ENCODE results near the gene ALCAM. TPM values are rescaled to one million over a fixed set of nuclear protein-coding genes. Genes with fewer than 3 reads are reported as not detected.

Gene ALCAM
- polyA plus RNA-seq, 1 experiment: 275 TPM

DNA sequence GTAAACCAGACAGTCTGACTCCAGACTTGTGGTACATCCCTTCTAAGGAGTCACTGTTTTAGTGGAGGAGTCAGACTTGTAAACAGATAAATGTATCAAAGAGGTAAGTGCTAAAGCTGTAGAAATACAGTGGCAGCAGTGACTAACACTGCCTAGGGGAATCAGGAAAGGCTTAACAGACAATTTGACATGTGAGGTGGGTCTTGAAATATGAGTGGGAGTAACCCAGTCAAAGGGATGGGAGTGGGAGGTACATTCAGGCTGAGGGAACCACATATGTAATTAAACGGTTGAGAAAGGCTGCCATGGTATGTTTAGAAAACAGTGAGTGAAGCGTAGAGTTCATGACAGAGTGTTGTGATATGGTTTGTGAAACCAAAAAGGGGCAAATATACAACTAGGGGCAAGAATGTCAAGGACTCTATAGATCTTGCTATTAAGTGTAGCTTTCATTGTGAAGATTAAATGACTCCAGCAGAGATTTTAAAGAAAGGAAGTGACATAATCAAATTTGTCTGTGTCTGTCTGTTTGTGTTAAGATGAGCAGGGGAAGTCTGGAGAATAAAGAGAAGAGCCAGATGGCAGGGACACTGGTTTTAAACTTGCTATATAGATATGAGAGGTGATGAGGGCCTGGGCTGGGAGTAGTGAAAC is 11.2 kb upstream of the ALCAM start:
- peaks cover 5% of the 10 kb centered on the region; the same call in 1 of the 2 replicates for H3K9me3 ChIP-seq (ENCODE audit: control insufficient read depth, insufficient read depth, low read length)
- CTCF ChIA-PET: interaction anchor here (0.9 to 1.0 kb wide), 2 partner anchors 10 to 11 kb away, joined by 3 to 4 read pairs; partner anchors contain the start of gene ALCAM
- H3K4me3 ChIP-seq (ENCODE audit: low read depth, low read length): no peak overlapping the region
- DNase-seq (ENCODE audit: low read depth, low spot score): no peak
- POLR2A ChIA-PET: interaction anchor here (1.8 kb wide), 1 partner anchor 11 kb away, joined by 10 read pairs; the partner anchor contains the start of gene ALCAM
- TF ChIP-seq, protein P1, sequence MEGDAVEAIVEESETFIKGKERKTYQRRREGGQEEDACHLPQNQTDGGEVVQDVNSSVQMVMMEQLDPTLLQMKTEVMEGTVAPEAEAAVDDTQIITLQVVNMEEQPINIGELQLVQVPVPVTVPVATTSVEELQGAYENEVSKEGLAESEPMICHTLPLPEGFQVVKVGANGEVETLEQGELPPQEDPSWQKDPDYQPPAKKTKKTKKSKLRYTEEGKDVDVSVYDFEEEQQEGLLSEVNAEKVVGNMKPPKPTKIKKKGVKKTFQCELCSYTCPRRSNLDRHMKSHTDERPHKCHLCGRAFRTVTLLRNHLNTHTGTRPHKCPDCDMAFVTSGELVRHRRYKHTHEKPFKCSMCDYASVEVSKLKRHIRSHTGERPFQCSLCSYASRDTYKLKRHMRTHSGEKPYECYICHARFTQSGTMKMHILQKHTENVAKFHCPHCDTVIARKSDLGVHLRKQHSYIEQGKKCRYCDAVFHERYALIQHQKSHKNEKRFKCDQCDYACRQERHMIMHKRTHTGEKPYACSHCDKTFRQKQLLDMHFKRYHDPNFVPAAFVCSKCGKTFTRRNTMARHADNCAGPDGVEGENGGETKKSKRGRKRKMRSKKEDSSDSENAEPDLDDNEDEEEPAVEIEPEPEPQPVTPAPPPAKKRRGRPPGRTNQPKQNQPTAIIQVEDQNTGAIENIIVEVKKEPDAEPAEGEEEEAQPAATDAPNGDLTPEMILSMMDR (IDR thresholded peaks at IDR 0.05; ENCODE audit: low read depth, low read length): no peak
- no peak overlapping the region for H3K27ac ChIP-seq (ENCODE audit: low read depth, low read length)
- no peaks in the 10 kb centered on the region for H3K27me3 ChIP-seq (ENCODE audit: control insufficient read depth, insufficient read depth, low read length)

DNA sequence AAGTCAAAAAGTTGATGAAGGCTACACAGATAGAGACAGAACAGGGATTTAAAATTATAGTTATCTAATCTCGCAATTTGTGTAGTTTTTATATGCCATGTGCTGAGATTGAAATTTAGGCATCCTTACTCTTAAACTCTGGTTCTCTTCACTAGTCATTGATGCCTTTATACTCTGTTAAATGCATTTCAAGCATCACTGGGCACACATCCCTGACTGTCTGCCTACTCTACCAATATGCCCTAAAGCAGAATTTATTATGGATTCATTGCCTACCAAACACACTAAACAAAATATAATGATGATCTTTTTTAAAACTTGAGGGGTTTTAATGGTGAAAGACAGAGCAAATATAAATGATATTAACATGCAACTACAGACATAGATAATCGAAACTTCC is 10.3 kb upstream of the ALCAM start:
- peaks cover 5% of the 10 kb centered on the region; the same call in 1 of the 2 replicates for H3K9me3 ChIP-seq (ENCODE audit: control insufficient read depth, insufficient read depth, low read length)
- ChIA-PET POLR2A (no interaction called here), CTCF (no interaction called here)
- no peak for DNase-seq (ENCODE audit: low read depth, low spot score)
- TF ChIP-seq, protein P1 (IDR thresholded peaks at IDR 0.05; ENCODE audit: low read depth, low read length): no peak
- no peak overlapping the region for H3K27ac ChIP-seq (ENCODE audit: low read depth, low read length)
- H3K27me3 ChIP-seq (ENCODE audit: control insufficient read depth, insufficient read depth, low read length): no peaks in the 10 kb centered on the region
- H3K4me3 ChIP-seq (ENCODE audit: low read depth, low read length): no peak overlapping the region

DNA sequence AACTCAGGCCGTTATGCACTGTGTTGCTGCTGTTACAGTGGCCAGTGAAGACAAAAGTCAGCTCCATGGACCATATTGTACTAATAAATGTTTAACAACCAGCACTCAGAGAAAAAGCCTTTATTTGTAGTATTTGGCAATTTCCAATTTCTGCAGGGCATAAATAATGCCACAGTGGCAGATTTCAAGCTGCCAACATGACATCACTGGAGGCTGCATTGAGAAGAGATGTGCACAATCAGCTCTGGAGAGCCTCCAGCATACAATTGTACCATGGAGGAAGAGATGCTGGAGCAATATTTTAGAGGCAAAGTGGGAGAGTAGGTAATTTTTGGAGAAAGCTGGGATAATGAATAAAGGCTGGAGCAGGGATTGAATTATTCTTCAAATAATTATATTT is 9.7 kb upstream of the ALCAM start:
- TF ChIP-seq, protein P1 (IDR thresholded peaks at IDR 0.05; ENCODE audit: low read depth, low read length): no peak
- DNase-seq (ENCODE audit: low read depth, low spot score): no peak
- H3K27me3 ChIP-seq (ENCODE audit: control insufficient read depth, insufficient read depth, low read length): no peaks in the 10 kb centered on the region
- peaks cover 5% of the 10 kb centered on the region; the same call in 1 of the 2 replicates for H3K9me3 ChIP-seq (ENCODE audit: control insufficient read depth, insufficient read depth, low read length)
- ChIA-PET CTCF (interaction anchor here (0.9 kb wide), 1 partner anchor 753 kb away, joined by 4 read pairs; no protein-coding TSS in a partner anchor), POLR2A (interaction anchor here (0.5 to 0.7 kb wide), 2 partner anchors 16 to 86 kb away, joined by 3 read pairs; no protein-coding TSS in a partner anchor)
- no peak overlapping the region for H3K27ac ChIP-seq (ENCODE audit: low read depth, low read length)
- no peak overlapping the region for H3K4me3 ChIP-seq (ENCODE audit: low read depth, low read length)

DNA sequence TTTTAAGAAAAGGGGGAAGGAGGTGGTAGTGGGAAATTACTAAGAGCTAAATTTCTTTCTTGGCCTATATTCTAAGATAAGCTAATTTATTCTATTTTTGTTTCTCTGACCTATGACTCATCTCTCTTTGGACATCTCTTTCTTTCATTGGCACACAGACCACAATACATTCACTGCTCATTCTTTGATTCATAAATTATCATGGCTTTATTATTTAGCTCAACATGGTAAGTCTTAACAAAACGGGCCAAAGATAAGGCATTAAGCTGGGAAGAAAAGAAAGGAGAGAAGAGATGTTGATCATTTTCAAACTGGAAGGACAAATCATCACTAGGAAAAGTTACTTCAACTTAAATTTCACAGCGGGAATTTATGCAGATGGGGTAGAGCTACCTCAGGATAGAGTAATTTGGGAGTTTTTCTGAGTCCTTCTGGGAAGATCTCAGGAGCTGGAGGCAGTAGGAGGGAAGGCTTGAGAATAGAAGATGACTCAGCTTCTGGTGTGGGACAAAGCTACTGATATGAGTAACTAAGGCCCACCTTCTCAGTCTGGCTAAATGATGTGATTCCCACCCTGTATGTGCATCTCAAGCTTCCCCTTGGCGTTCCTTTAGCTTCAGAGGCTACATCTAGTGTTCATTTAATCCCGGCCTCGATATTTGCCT is 7.5 kb upstream of the ALCAM start:
- no peaks in the 10 kb centered on the region for H3K27me3 ChIP-seq (ENCODE audit: control insufficient read depth, insufficient read depth, low read length)
- H3K4me3 ChIP-seq (ENCODE audit: low read depth, low read length): no peak overlapping the region
- peak overlapping the region; percentile 57 for H3K27ac ChIP-seq (ENCODE audit: low read depth, low read length)
- DNase-seq (ENCODE audit: low read depth, low spot score): no peak
- CTCF ChIA-PET: interaction anchor here (0.7 to 1.2 kb wide), 3 partner anchors 11 to 763 kb away, joined by 3 to 4 read pairs (median 3); no protein-coding TSS in a partner anchor
- H3K9me3 ChIP-seq (ENCODE audit: control insufficient read depth, insufficient read depth, low read length): no peaks in the 10 kb centered on the region
- POLR2A ChIA-PET: interaction anchor here (0.7 kb wide), 1 partner anchor 9 kb away, joined by 7 read pairs; no protein-coding TSS in a partner anchor
- TF ChIP-seq, protein P1 (IDR thresholded peaks at IDR 0.05; ENCODE audit: low read depth, low read length): no peak

DNA sequence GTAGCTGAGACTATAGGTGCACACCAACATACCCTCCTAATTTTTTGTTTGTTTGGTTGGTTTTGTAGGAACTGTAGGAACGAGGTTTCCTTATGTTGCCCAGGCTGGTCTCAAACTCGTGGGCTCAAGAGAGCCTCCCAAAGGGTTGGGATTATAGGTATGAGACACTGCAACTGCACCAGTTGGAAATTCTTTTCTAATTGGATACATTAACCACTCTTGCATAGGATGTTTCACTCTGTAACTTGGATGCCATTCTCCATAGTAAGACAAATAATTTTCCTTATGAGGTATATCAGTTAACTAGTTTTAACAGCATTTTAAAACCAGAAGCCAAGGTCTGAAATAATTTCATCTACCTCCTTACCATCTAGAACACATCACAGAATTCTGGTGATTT is 6.7 kb upstream of the ALCAM start:
- Histone ChIP-seq H3K9me3 (ENCODE audit: control insufficient read depth, insufficient read depth, low read length) (no peaks in the 10 kb centered on the region), H3K27me3 (ENCODE audit: control insufficient read depth, insufficient read depth, low read length) (no peaks in the 10 kb centered on the region), H3K4me3 (ENCODE audit: low read depth, low read length) (no peak overlapping the region), H3K27ac (ENCODE audit: low read depth, low read length) (peak overlapping the region; percentile 57)
- ChIA-PET CTCF (interaction anchor here (1.2 kb wide), 1 partner anchor 10 kb away, joined by 3 read pairs; no protein-coding TSS in a partner anchor), POLR2A (no interaction called here)
- no peak for DNase-seq (ENCODE audit: low read depth, low spot score)
- TF ChIP-seq, protein P1 (IDR thresholded peaks at IDR 0.05; ENCODE audit: low read depth, low read length): no peak
